ENCODE measurements around the gene LINC00632. TPM values are rescaled to one million over a fixed set of nuclear protein-coding genes. Genes with fewer than 3 reads are reported as not detected.

The LINC00632 gene
- total RNA-seq, 1 donor from 2014 or later, result 0.29 TPM

DNA sequence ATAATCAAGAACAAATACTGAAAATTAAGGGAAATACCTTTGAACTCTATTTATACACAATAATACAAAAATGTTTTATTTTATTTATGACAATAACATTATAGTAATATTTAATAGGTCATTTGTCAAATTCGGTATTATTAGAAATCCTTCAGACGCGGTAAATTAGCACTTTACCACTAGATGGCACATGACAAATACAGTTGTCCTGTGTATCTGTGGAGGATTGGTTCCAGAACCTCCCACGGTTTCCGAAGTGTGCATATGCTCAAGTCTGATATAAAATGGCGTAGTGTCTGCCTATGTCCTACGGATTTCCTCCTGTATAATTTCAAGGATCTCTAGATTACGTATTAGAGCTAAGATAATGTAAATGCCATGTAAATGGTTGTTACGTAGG is 8.1 kb upstream of the LINC00632 start:
- no peak for DNase-seq (ENCODE audit: low read depth)
- TF ChIP-seq CTCF (conservative IDR thresholded peaks at IDR 0.05; ENCODE audit: low read depth, low read length), result peak; percentile 44

DNA sequence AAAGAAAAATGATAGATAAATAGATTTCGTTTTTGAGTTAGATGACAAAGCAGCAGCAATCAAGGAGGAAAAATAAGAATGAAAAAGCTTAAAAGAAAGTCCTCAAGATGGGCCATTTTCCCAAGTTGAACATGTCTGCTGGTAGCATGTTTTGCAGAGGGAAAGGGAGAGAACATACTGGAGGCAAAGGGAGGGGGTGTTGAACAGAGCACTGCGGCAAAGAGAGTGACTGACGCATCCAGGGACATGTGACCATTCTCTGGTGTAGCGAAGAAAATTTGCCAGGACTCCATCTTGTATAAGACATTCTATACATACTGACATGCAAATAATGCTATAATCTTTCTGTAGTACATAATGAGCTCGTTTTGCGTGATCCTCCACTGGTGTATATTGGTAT is 1.2 kb downstream of the LINC00632 start:
- no peak overlapping the region for H3K4me3 ChIP-seq (ENCODE audit: low read depth, low read length)
- no peak for TF ChIP-seq CTCF (conservative IDR thresholded peaks at IDR 0.05; ENCODE audit: low read depth, low read length)
- DNase-seq (ENCODE audit: low read depth), result no peak

More for the DNA sequence above, 8.1 kb upstream of the LINC00632 start:
- H3K4me3 ChIP-seq (ENCODE audit: low read depth, low read length), result no peak overlapping the region

DNA sequence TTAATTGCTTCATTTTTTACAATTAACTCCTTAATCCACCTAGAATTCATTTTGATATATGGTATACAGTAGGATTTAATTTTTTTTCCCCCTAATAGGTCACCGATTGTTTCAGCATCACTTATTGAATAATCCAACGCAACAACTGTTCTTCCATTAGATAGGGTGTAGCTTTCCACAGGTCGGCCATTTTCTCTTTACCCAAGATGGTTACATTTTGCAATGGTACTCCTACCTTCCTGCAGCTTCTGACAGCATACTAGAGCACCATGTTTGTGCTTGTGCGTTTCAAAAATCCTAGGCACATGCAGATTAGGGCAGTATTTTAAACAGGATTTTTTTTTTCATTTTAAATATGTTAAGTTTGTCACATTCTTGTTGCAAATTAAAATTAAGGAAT is 2.3 kb downstream of the LINC00632 start:
- no peak overlapping the region for H3K4me3 ChIP-seq (ENCODE audit: low read depth, low read length)
- TF ChIP-seq CTCF (conservative IDR thresholded peaks at IDR 0.05; ENCODE audit: low read depth, low read length), result no peak
- no peak for DNase-seq (ENCODE audit: low read depth)

DNA sequence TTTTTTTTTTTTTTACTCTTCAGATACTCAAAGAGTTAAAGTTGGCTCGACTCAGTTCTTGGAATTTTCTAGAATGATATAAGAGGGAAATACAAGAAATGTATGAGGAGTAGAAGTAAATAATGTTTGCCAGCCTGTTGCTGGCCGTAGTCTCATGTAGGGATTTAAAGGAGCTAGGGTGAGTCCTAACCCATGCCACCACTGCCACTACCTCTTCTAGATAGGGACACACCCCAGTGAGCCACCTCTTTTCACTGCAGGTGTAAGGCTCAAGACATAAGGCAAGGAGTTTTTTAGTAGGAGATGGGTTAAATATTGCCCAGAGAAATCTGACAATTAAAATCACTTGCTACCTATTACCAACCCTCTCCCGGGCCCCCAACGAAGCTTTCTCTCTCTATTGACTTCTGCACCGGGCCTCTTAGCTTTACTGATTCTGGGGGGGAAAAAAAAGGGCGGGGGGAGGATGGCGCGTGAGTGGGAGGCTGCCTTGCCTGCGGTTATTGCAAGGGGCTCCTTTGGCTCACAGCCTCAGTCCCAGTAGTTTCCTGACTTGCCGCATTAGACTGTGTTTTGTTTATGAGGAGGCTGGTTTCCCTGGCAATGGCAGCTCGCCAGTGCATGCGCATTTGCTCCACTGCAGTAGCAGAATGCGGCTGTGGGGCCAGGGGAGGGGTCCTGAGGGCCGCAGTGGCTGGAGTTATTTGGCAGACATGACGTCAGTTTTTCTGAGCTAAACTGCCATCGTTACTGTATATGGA is 3.0 kb downstream of the LINC00632 start:
- no peak for TF ChIP-seq CTCF (conservative IDR thresholded peaks at IDR 0.05; ENCODE audit: low read depth, low read length)
- no peak for DNase-seq (ENCODE audit: low read depth)
- peak overlapping the region; percentile 23 for H3K4me3 ChIP-seq (ENCODE audit: low read depth, low read length)

GRCh38 chrX:140713174-140713539 is 3.6 kb downstream of the LINC00632 start:
- H3K4me3 ChIP-seq (ENCODE audit: low read depth, low read length), result no peak overlapping the region
- no peak for DNase-seq (ENCODE audit: low read depth)
- TF ChIP-seq CTCF (conservative IDR thresholded peaks at IDR 0.05; ENCODE audit: low read depth, low read length), result no peak

- H3K4me3 ChIP-seq (ENCODE audit: low read depth, low read length), result no peak overlapping the region
- DNase-seq (ENCODE audit: low read depth), result no peak
- no peak for TF ChIP-seq CTCF (conservative IDR thresholded peaks at IDR 0.05; ENCODE audit: low read depth, low read length)
Measured at GRCh38 chrX:140715787-140716186, 6.2 kb downstream of the LINC00632 start.

GRCh38 chrX:140723121-140723715 is 13.7 kb downstream of the LINC00632 start:
- H3K4me3 ChIP-seq (ENCODE audit: low read depth, low read length), result no peak overlapping the region
- no peak for TF ChIP-seq CTCF (conservative IDR thresholded peaks at IDR 0.05; ENCODE audit: low read depth, low read length)
- peak; percentile 20 for DNase-seq (ENCODE audit: low read depth)

Measured in epithelial cell of proximal tubule (primary cell).